A549 (cell line): ENCODE measurements around the gene MFAP4.

Experiments used
- CTCF ChIP-seq: fragments of >200 bp; sonication (Bioruptor Twin); formaldehyde crosslinking; IDR thresholded peaks from 3 replicates; pipeline ENCODE4 v1.5.1; 2016
- EP300 ChIP-seq, 2 experiments: fragments of >200 bp; sonication (Bioruptor Twin); formaldehyde crosslinking; IDR thresholded peaks; 2 replicates in 1 of 2; 3 replicates in 1 of 2; pipeline ENCODE4 v1.6.1; 2016 to 2017
- POLR2A ChIP-seq: IDR thresholded peaks from 2 replicates; pipeline ENCODE4 v1.6.1; 2012; ENCODE audit warnings: mild to moderate bottlenecking, low read length
- RAD21 ChIP-seq, 2 experiments: fragments of >200 bp in 1 of 2; sonication (Bioruptor Twin) in 1 of 2; formaldehyde crosslinking in 1 of 2; IDR thresholded peaks in 1 of 2; conservative IDR thresholded peaks in 1 of 2; 2 replicates in 1 of 2; 3 replicates in 1 of 2; pipeline ENCODE4 v1.6.1; 2012 to 2018; ENCODE audit warnings: inconsistent platforms in 1 of 2
- REST ChIP-seq: fragments of 200-600 bp; sonication (generic); IDR thresholded peaks from 2 replicates; pipeline ENCODE4 v1.6.1; 2016; ENCODE audit warnings: antibody characterized with exemption, mild to moderate bottlenecking, moderate library complexity
- RFX5 ChIP-seq: fragments of 450-650 bp; IDR thresholded peaks from 2 replicates; pipeline ENCODE4 v1.7.1; 2014; ENCODE audit warnings: antibody characterized with exemption, mild to moderate bottlenecking, moderate library complexity
- SMC3 ChIP-seq: fragments of >200 bp; sonication (Bioruptor Twin); formaldehyde crosslinking; IDR thresholded peaks from 3 replicates; pipeline ENCODE4 v1.6.1; 2018; ENCODE audit warnings: inconsistent platforms

DNA sequence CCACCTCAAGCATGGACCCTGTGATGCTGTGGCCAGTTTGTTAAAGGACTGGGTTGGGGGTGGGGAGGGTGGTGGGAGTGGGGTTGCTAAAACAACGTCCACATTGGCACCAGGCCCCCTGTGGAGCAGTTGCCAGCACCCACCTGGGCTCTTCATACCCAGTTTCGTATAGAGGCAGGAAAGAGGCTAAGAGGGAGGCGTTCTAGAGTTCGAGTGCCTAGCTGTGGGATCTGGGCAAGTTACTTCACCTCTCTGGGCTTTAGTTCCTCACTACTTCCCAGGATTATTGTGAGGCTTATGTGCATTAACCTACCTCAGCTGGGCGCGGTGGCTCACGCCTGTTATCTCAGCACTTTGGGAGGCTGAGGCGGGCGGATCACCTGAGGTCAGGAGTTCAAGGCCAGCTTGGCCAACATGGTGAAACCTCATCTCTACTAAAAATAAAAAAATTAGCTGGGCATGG lies 1.4 kb downstream of the MFAP4 start:
- TF ChIP-seq POLR2A (no peak), CTCF (no peak), RAD21 (conservative IDR thresholded peaks at IDR 0.05 in 1 of 2, IDR thresholded peaks at IDR 0.05 in 1 of 2) (no peak), RFX5 (no peak), REST (no peak), EP300 (IDR thresholded peaks at IDR 0.05) (no peak), SMC3 (no peak)
